HTERT RPE-1 (cell line): ENCODE results near the gene AMPH.

Source experiments
- in situ Hi-C: fragments of 300-500 bp; cut with MboI; formaldehyde crosslinking; loops from 4 replicates; pipeline ENCODE4 v1.14.3; 2020; ENCODE audit warnings: low sequenced_read_pairs

Gene AMPH

GRCh38 chr7:38476764-38477163, 154.4 kb downstream of the AMPH start:
- in situ Hi-C loops, result no loop called here

- in situ Hi-C loops, result no loop called here
These were observed 165.2 kb downstream of the AMPH start for GRCh38 chr7:38465956-38466355.

GRCh38 chr7:38463277-38464225, 167.6 kb downstream of the AMPH start:
- in situ Hi-C loops, result no loop called here

- in situ Hi-C loops, result no loop called here
These were observed 168.4 kb downstream of the AMPH start for GRCh38 chr7:38462819-38463218.

- in situ Hi-C loops, result no loop called here
These were observed 169.3 kb downstream of the AMPH start for GRCh38 chr7:38461887-38462286.

- in situ Hi-C loops, result no loop called here
These were observed 177.3 kb downstream of the AMPH start for GRCh38 chr7:38453826-38454225.

GRCh38 chr7:38453168-38453567, 178.0 kb downstream of the AMPH start:
- in situ Hi-C loops, result no loop called here

GRCh38 chr7:38452681-38453108, 178.5 kb downstream of the AMPH start:
- in situ Hi-C loops, result no loop called here

GRCh38 chr7:38451840-38452239, 179.3 kb downstream of the AMPH start:
- in situ Hi-C loops, result no loop called here

- in situ Hi-C loops, result no loop called here
These were observed 182.5 kb downstream of the AMPH start for GRCh38 chr7:38448584-38449234.

- in situ Hi-C loops, result no loop called here
These were observed 183.1 kb downstream of the AMPH start for GRCh38 chr7:38448054-38448453.

GRCh38 chr7:38438970-38439369, 192.2 kb downstream of the AMPH start:
- in situ Hi-C loops, result no loop called here

- in situ Hi-C loops, result no loop called here
These were observed 198.5 kb downstream of the AMPH start for GRCh38 chr7:38432671-38433070.

- in situ Hi-C loops, result no loop called here
These were observed 199.1 kb downstream of the AMPH start for GRCh38 chr7:38432080-38432479.

- in situ Hi-C loops, result no loop called here
These were observed 202.1 kb downstream of the AMPH start for GRCh38 chr7:38429057-38429456.

GRCh38 chr7:38428041-38428440, 203.1 kb downstream of the AMPH start:
- in situ Hi-C loops, result no loop called here

- in situ Hi-C loops, result no loop called here
These were observed 203.8 kb downstream of the AMPH start for GRCh38 chr7:38427279-38427955.

GRCh38 chr7:38425509-38425908, 205.7 kb downstream of the AMPH start:
- in situ Hi-C loops, result no loop called here

- in situ Hi-C loops, result no loop called here
These were observed 206.3 kb downstream of the AMPH start for GRCh38 chr7:38424750-38425463.

- in situ Hi-C loops, result no loop called here
These were observed 217.4 kb downstream of the AMPH start for GRCh38 chr7:38413784-38414183.

GRCh38 chr7:38411404-38411803, 219.8 kb downstream of the AMPH start:
- in situ Hi-C loops, result no loop called here
